Ovary (tissue), 9 donors: ENCODE measurements around the gene ABCG2. TPM values are rescaled to one million over a fixed set of nuclear protein-coding genes. Genes with fewer than 3 reads are reported as not detected.

ENCODE experiments used
- DNase-seq, 5 donors: peaks; one replicate each; pipeline ENCODE4 v3.0.0-alpha.2; 2019 to 2020
- H3K27ac ChIP-seq, 2 donors: fragments of 200-600 bp; one replicate each; pipeline versions ENCODE4 v1.5.1 to v1.8.0; 2019 to 2022
- H3K27me3 ChIP-seq: fragments of 200-600 bp; one replicate; pipeline ENCODE4 v1.8.0; 2022
- H3K36me3 ChIP-seq: fragments of 200-600 bp; sonication (generic); one replicate; pipeline ENCODE4 v1.5.1; 2019
- H3K4me1 ChIP-seq: one replicate; pipeline ENCODE4 v1.8.1; 2013; ENCODE audit warnings: mild to moderate bottlenecking, moderate library complexity; ENCODE audit not compliant: insufficient read depth
- H3K4me3 ChIP-seq: fragments of 200-600 bp; sonication (generic); one replicate; pipeline ENCODE4 v1.5.1; 2017
- H3K9me3 ChIP-seq, 2 donors: fragments of 200-600 bp in 1 of 2; sonication (generic) in 1 of 2; one replicate each; pipeline versions ENCODE4 v1.5.1 to v1.8.1; 2013 to 2019; ENCODE audit warnings: mild to moderate bottlenecking in 1 of 2, moderate library complexity in 1 of 2
- CTCF ChIP-seq, 3 donors: fragments of 450-650 bp in 2 of 3; fragments of 200-600 bp in 1 of 3; IDR thresholded peaks; one replicate each; pipeline versions ENCODE4 v1.5.1 to v1.8.0; 2016 to 2022; ENCODE audit warnings: antibody characterized with exemption in 3 of 3, mild to moderate bottlenecking in 1 of 3
- EP300 ChIP-seq: sonication (generic); formaldehyde crosslinking; IDR thresholded peaks from one replicate; pipeline ENCODE4 v1.6.1; 2017; ENCODE audit warnings: antibody characterized with exemption
- POLR2A ChIP-seq: fragments of 450-650 bp; IDR thresholded peaks from one replicate; pipeline ENCODE4 v1.6.1; 2017; ENCODE audit warnings: antibody characterized with exemption, mild to moderate bottlenecking, moderate library complexity
- WGBS, 3 donors: extraction: QIAGEN DNeasy Blood & Tissue Kit in 1 of 3; methylation state at CpG; one replicate each; pipeline versions ENCODE4 v1.1.5 to v1.1.7; 2013 to 2017; 5-methylcytosine and 5-hydroxymethylcytosine counted together
- intact Hi-C, 4 donors: fragments of 100-400 bp; cut with DNase I; formaldehyde crosslinking; loops; one replicate each; pipeline versions ENCODE4 v1.11.0 to v1.15.1; 2022 to 2023
- polyA plus RNA-seq, 2 donors: library from polyadenylated mRNA; stranded (reverse); fragments of 200-250 nt in 1 of 2; fragments of 350-450 nt in 1 of 2; fragmentation: Illumina TruSeq in 1 of 2; extraction: RNeasy Lipid Tissue Mini Kit (QIAGEN cat#74804) in 1 of 2; gene quantifications; one replicate each; pipeline ENCODE4 v1.2.3, GENCODE V29; 2013 to 2014
- total RNA-seq, 7 donors: library from RNA; depleted of rRNA in 2 of 7; stranded (reverse); fragments of >200 nt in 2 of 7; fragmentation: NEBNext Ultra II Directional in 3 of 7; extraction: Animal tissue kit (Norgen Biotek cat#: 25700) in 3 of 7; gene quantifications; one replicate each; pipeline versions ENCODE4 v1.1.0 to v1.2.4, GENCODE V29; 2016 to 2023
- donor health status: DM: no; HTN: no; CAD: no; lungs with moderate emphysema.
- donor health status: DM: no; HTN: no; CAD: no.
- donor health status: Bipolar disorder and iron deficiency.
- donor health status: DM: yes; HTN: yes; CAD: no.
- donor health status: DM: no; HTN: no; CAD: no.
- donor health status: DM: yes; HTN: yes; CAD: no.

ABCG2 gene
- total and polyA plus RNA-seq, 9 donors: 4.4 to 20.1 (median 6.7) TPM

GRCh38 chr4:88097301-88097700 is 61.1 kb downstream of the ABCG2 start:
- no peak for DNase-seq
- intact Hi-C loops: no loop called here
- WGBS, 3 donors: 41 to 73% (median 49%) methylated on average over 2 of the region's 2 CpGs
- no peak overlapping the region for H3K27ac ChIP-seq
- H3K4me1 ChIP-seq: no peaks in the 10 kb centered on the region
- H3K4me3 ChIP-seq: no peak overlapping the region
- no peak for TF ChIP-seq POLR2A
- TF ChIP-seq CTCF (IDR thresholded peaks at IDR 0.05): no peak
- TF ChIP-seq EP300: no peak
- no peaks in the 10 kb centered on the region for H3K27me3 ChIP-seq
- H3K36me3 ChIP-seq: no peaks in the 10 kb centered on the region
- H3K9me3 ChIP-seq: no peaks in the 10 kb centered on the region

GRCh38 chr4:88093874-88094273 is 64.6 kb downstream of the ABCG2 start:
- Histone ChIP-seq H3K27ac (no peak overlapping the region), H3K9me3 (no peaks in the 10 kb centered on the region), H3K27me3 (no peaks in the 10 kb centered on the region), H3K4me1 (no peaks in the 10 kb centered on the region), H3K36me3 (no peaks in the 10 kb centered on the region), H3K4me3 (no peak overlapping the region)
- 81 to 83% (median 83%) methylated on average over 5 of the region's 5 CpGs for WGBS, 3 donors
- intact Hi-C loops: no loop called here
- DNase-seq: no peak
- no peak for TF ChIP-seq CTCF (IDR thresholded peaks at IDR 0.05)
- TF ChIP-seq POLR2A: no peak
- TF ChIP-seq EP300: no peak

- no peaks in the 10 kb centered on the region for H3K9me3 ChIP-seq
- no peak overlapping the region for H3K27ac ChIP-seq
- WGBS, 3 donors: 83 to 93% (median 86%) methylated on average over 3 of the region's 3 CpGs
- H3K36me3 ChIP-seq: no peaks in the 10 kb centered on the region
- no peak for DNase-seq
- H3K27me3 ChIP-seq: no peaks in the 10 kb centered on the region
- no peak overlapping the region for H3K4me3 ChIP-seq
- no peaks in the 10 kb centered on the region for H3K4me1 ChIP-seq
- TF ChIP-seq POLR2A (no peak), EP300 (no peak), CTCF (IDR thresholded peaks at IDR 0.05) (no peak)
- intact Hi-C loops: no loop called here
Observed at GRCh38 chr4:88091378-88091777, 67.1 kb downstream of the ABCG2 start.

GRCh38 chr4:88090898-88091297 is 67.5 kb downstream of the ABCG2 start:
- no peaks in the 10 kb centered on the region for H3K27me3 ChIP-seq
- no peaks in the 10 kb centered on the region for H3K9me3 ChIP-seq
- no peak for TF ChIP-seq CTCF (IDR thresholded peaks at IDR 0.05)
- TF ChIP-seq EP300: no peak
- no peak for TF ChIP-seq POLR2A

GRCh38 chr4:88087004-88087403 is 71.4 kb downstream of the ABCG2 start:
- no peaks in the 10 kb centered on the region for H3K4me1 ChIP-seq
- intact Hi-C loops: no loop called here
- WGBS, 3 donors: 95 to 100% (median 100%) methylated on average over 1 of the region's 1 CpG
- no peak overlapping the region for H3K27ac ChIP-seq
- TF ChIP-seq CTCF (IDR thresholded peaks at IDR 0.05) (no peak), EP300 (no peak), POLR2A (no peak)
- H3K36me3 ChIP-seq: no peaks in the 10 kb centered on the region
- no peak for DNase-seq
- H3K9me3 ChIP-seq: no peaks in the 10 kb centered on the region
- H3K4me3 ChIP-seq: no peak overlapping the region
- H3K27me3 ChIP-seq: no peaks in the 10 kb centered on the region

More at GRCh38 chr4:88090898-88091297, 67.5 kb downstream of the ABCG2 start:
- Histone ChIP-seq H3K27ac (no peak overlapping the region), H3K4me1 (no peaks in the 10 kb centered on the region), H3K36me3 (no peaks in the 10 kb centered on the region), H3K4me3 (no peak overlapping the region)
- intact Hi-C loops: no loop called here
- no peak for DNase-seq
